Panc1 (cell line): Measurements from ENCODE around the gene ST8SIA1. TPM values are rescaled to one million over a fixed set of nuclear protein-coding genes. Genes with fewer than 3 reads are reported as not detected.

Experiments
- ATAC-seq: fragments of 200-7000 bp; cut with Tn5 transposase; 2 replicates; pipeline ENCODE4 v1.9.1; 2020; ENCODE audit warnings: mild to moderate bottlenecking, moderate library complexity
- BruUV-seq: library from RNA; stranded (reverse); fragments of 400-500 nt; replicated peaks from 2 replicates; lab custom pipeline; 2021; lab: Mats Ljungman, UMichigan
- CTCF ChIA-PET: fragments of 300-600 bp; sonication (Branson Sonifier 250); formaldehyde crosslinking; loops from one replicate; lab custom pipeline; 2022; ENCODE audit warnings: antibody characterized with exemption; lab: Charles Lee
- POLR2A ChIA-PET: fragments of 300-600 bp; sonication (Branson Sonifier 250); formaldehyde crosslinking; loops from one replicate; lab custom pipeline; 2022; ENCODE audit warnings: antibody characterized with exemption; lab: Charles Lee
- DNase-seq: peaks from one replicate; pipeline ENCODE4 v3.0.0-alpha.2; 2010; ENCODE audit warnings: low read depth, low spot score
- H3K27ac ChIP-seq: 2 replicates; pipeline ENCODE4 v1.5.1; 2011; ENCODE audit warnings: mild to moderate bottlenecking, low read length, inconsistent platforms
- H3K27me3 ChIP-seq: fragments of 200-500 bp; sonication (Bioruptor generic); 2 replicates; pipeline ENCODE4 v1.6.0; 2014; ENCODE audit warnings: low read length, inconsistent platforms; ENCODE audit not compliant: control insufficient read depth, insufficient read depth
- H3K36me3 ChIP-seq: fragments of 200-500 bp; sonication (Bioruptor generic); 2 replicates; pipeline ENCODE4 v1.5.1; 2014; ENCODE audit warnings: inconsistent platforms, mild to moderate bottlenecking, low read length, moderate library complexity; ENCODE audit not compliant: control insufficient read depth, insufficient read depth
- H3K4me1 ChIP-seq: 2 replicates; pipeline ENCODE4 v1.5.1; 2011; ENCODE audit warnings: inconsistent platforms, mild to moderate bottlenecking, low read length, moderate library complexity; ENCODE audit not compliant: control insufficient read depth, insufficient read depth
- H3K4me3 ChIP-seq, 2 experiments: 2 replicates each; pipeline ENCODE4 v1.5.1; 2011 to 2012; ENCODE audit warnings: low read depth in 2 of 2, low read length in 2 of 2, mild to moderate bottlenecking in 2 of 2, inconsistent platforms in 1 of 2, moderate library complexity in 1 of 2
- H3K9me3 ChIP-seq: fragments of 200-500 bp; sonication (Bioruptor generic); 2 replicates; pipeline ENCODE4 v1.5.1; 2014; ENCODE audit warnings: low read depth, mild to moderate bottlenecking, inconsistent platforms, low read length, moderate library complexity; ENCODE audit not compliant: control insufficient read depth, insufficient read depth
- CTCF ChIP-seq: fragments of 450-650 bp; IDR thresholded peaks from 2 replicates; pipeline ENCODE4 v1.5.1; 2017; ENCODE audit warnings: mild to moderate bottlenecking
- POLR2AphosphoS5 ChIP-seq: IDR thresholded peaks from 2 replicates; pipeline ENCODE4 v1.6.1; 2012; ENCODE audit warnings: mild to moderate bottlenecking, low read depth, low read length, moderate library complexity
- REST ChIP-seq, 2 experiments: IDR thresholded peaks; 2 replicates each; pipeline ENCODE4 v1.6.1; 2011 to 2012; ENCODE audit warnings: low read depth in 2 of 2, control low read depth in 1 of 2, low read length in 1 of 2, mild to moderate bottlenecking in 1 of 2, moderate library complexity in 1 of 2; ENCODE audit not compliant: insufficient read depth in 1 of 2
- SIN3A ChIP-seq: IDR thresholded peaks from 2 replicates; pipeline ENCODE4 v1.6.1; 2012; ENCODE audit warnings: low read depth, mild to moderate bottlenecking, low read length, moderate library complexity, borderline replicate concordance; ENCODE audit not compliant: insufficient read depth
- TCF7L2 ChIP-seq: IDR thresholded peaks from 2 replicates; pipeline ENCODE4 v1.6.1; 2011; ENCODE audit warnings: mild to moderate bottlenecking, low read depth, low read length, inconsistent platforms
- in situ Hi-C: cut with HindIII; loops from 2 replicates; pipeline ENCODE4 v1.10.0; 2016; ENCODE audit warnings: low sequenced_read_pairs, low pct_unique_long_range_greater_than_20kb
- intact Hi-C: fragments of 100-400 bp; cut with micrococcal nuclease; formaldehyde crosslinking; loops from one replicate; pipeline ENCODE4 v1.10.0; 2022; ENCODE audit not compliant: unreplicated experiment
- total RNA-seq: library from RNA; stranded (reverse); gene quantifications from one replicate; pipeline ENCODE4 v1.2.1, GENCODE V29; 2021; ENCODE audit not compliant: unreplicated experiment

ST8SIA1 gene
- total RNA-seq, 1 experiment from 2014 or later = 0.13 TPM

GRCh38 chr12:22333186-22333712 is 1.3 kb downstream of the ST8SIA1 start:
- ATAC-seq = no peak
- no peaks in the 10 kb centered on the region; the same call in none of the 2 replicates for H3K27me3 ChIP-seq
- ChIA-PET POLR2A (no interaction called here), CTCF (no interaction called here)
- no peak overlapping the region for H3K4me3 ChIP-seq
- no peak overlapping the region for H3K27ac ChIP-seq
- no peaks in the 10 kb centered on the region for H3K4me1 ChIP-seq
- intact Hi-C loops = loop anchor here (10.0 kb wide), 1 partner anchor 248 kb away; no protein-coding TSS in a partner anchor
- BruUV-seq = no TSS peak
- H3K36me3 ChIP-seq = no peaks in the 10 kb centered on the region
- no peaks in the 10 kb centered on the region for H3K9me3 ChIP-seq
- no peak for TF ChIP-seq POLR2AphosphoS5
- no peak for TF ChIP-seq CTCF
- TF ChIP-seq SIN3A = no peak
- TF ChIP-seq REST (IDR thresholded peaks at IDR 0.05; ENCODE audit: insufficient read depth in 1 of 2, low read depth in 2 of 2, low read length in 1 of 2) = no peak
- in situ Hi-C loops = no loop called here
- DNase-seq = no peak

DNA sequence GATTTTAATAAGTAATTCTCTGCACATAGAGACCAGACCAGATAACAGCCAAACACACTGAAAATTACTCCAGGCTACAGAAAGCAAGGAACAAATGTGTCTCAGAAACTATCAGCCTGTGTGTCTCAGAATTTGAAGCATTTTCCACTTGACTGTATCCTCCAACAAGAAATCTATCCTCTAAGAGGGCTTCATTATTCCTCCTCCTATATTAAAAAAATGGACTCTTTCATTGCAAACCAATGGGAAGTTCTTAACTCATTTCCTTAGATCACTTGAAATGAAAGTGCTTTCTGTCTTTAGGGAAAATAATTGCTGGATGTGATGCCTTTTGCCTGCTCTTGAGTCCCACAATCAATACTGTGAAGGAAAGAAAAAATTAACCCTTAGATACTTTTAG is 2.3 kb downstream of the ST8SIA1 start:
- H3K9me3 ChIP-seq = no peaks in the 10 kb centered on the region
- no peak overlapping the region for H3K27ac ChIP-seq
- in situ Hi-C loops (no loop called here), intact Hi-C loops (loop anchor here (10.0 kb wide), 1 partner anchor 247 kb away; no protein-coding TSS in a partner anchor)
- no peak overlapping the region for H3K4me3 ChIP-seq
- TF ChIP-seq TCF7L2 (no peak), POLR2AphosphoS5 (no peak), SIN3A (no peak), CTCF (no peak), REST (IDR thresholded peaks at IDR 0.05; ENCODE audit: insufficient read depth in 1 of 2, low read depth in 2 of 2, low read length in 1 of 2) (no peak)
- CTCF ChIA-PET = no interaction called here
- H3K27me3 ChIP-seq = no peaks in the 10 kb centered on the region; the same call in none of the 2 replicates
- no TSS peak for BruUV-seq
- DNase-seq (no peak), ATAC-seq (no peak)
- H3K4me1 ChIP-seq = no peaks in the 10 kb centered on the region
- POLR2A ChIA-PET = no interaction called here
- H3K36me3 ChIP-seq = no peaks in the 10 kb centered on the region
